Small intestine (tissue), 7 donors: ENCODE data around the gene TTLL9. TPM values are rescaled to one million over a fixed set of nuclear protein-coding genes. Genes with fewer than 3 reads are reported as not detected.
A peak's percentile ranks its signal among the peaks of the same experiment; 100 is the strongest.

ENCODE experiments used
- DNase-seq, 2 donors: peaks; one replicate each; pipeline versions ENCODE4 v3.0.0 to v3.0.0-alpha.2; 2013
- FAIRE-seq: peaks from 2 replicates; lab custom pipeline; 2012; peaks lifted over from hg19 to GRCh38; lab: Jason Lieb, UNC
- H3K27ac ChIP-seq, 3 donors: one replicate each; pipeline ENCODE4 v1.5.1; 2013; ENCODE audit warnings: low read length in 2 of 3, mild to moderate bottlenecking in 2 of 3, control low read depth in 1 of 3, inconsistent platforms in 1 of 3, low read depth in 1 of 3, moderate library complexity in 1 of 3
- H3K27me3 ChIP-seq, 3 donors: one replicate each; pipeline ENCODE4 v1.6.1; 2013; ENCODE audit warnings: low read length in 3 of 3, inconsistent platforms in 1 of 3; ENCODE audit not compliant: control insufficient read depth in 3 of 3, insufficient read depth in 3 of 3
- H3K36me3 ChIP-seq, 3 donors: one replicate each; pipeline ENCODE4 v1.6.1; 2013; ENCODE audit warnings: low read length in 3 of 3, inconsistent platforms in 1 of 3, low read depth in 1 of 3, mild to moderate bottlenecking in 1 of 3, moderate library complexity in 1 of 3; ENCODE audit not compliant: control insufficient read depth in 3 of 3, insufficient read depth in 2 of 3
- H3K4me1 ChIP-seq, 3 donors: one replicate each; pipeline ENCODE4 v1.6.1; 2013; ENCODE audit warnings: low read length in 2 of 3, inconsistent platforms in 1 of 3, low read depth in 1 of 3, mild to moderate bottlenecking in 1 of 3, moderate library complexity in 1 of 3; ENCODE audit not compliant: control insufficient read depth in 3 of 3, insufficient read depth in 2 of 3
- H3K4me3 ChIP-seq, 3 donors: one replicate each; pipeline ENCODE4 v1.5.1; 2013; ENCODE audit warnings: low read length in 3 of 3, control low read depth in 1 of 3, inconsistent platforms in 1 of 3, low read depth in 1 of 3, mild to moderate bottlenecking in 1 of 3, moderate library complexity in 1 of 3
- H3K9me3 ChIP-seq, 2 donors: one replicate each; pipeline ENCODE4 v1.6.1; 2013; ENCODE audit warnings: low read depth in 1 of 2, low read length in 1 of 2; ENCODE audit not compliant: control insufficient read depth in 2 of 2, insufficient read depth in 1 of 2
- WGBS, 3 donors: extraction: QIAGEN DNeasy Blood & Tissue Kit; methylation state at CpG; one replicate each; pipeline ENCODE4 v1.1.7; 2013; 5-methylcytosine and 5-hydroxymethylcytosine counted together
- polyA plus RNA-seq, 4 donors: library from polyadenylated mRNA; stranded (reverse) in 3 of 4; unstranded in 1 of 4; fragments of 200-250 nt in 3 of 4; fragments of 120-200 nt in 1 of 4; gene quantifications; one replicate each; pipeline versions ENCODE4 v1.2.1 to v1.2.3, GENCODE V29; 2013
- donor health status: healthy with polysubstance abuse.
- donor health status: control.
- donor health status: control.
- donor health status: Bipolar disorder and iron deficiency.
- donor health status: healthy.

TTLL9 gene
- polyA plus RNA-seq, 4 donors: 0.07 to 0.38 TPM; not detected in 2

GRCh38 chr20:31872406-31872805 is 2.0 kb downstream of the TTLL9 start:
- peaks cover 0 to 19% (median 2%) of the 10 kb centered on the region in 3 donors for H3K4me1 ChIP-seq
- FAIRE-seq (no peak), DNase-seq (no peak)
- no peaks in the 10 kb centered on the region for H3K9me3 ChIP-seq
- no peak overlapping the region for H3K27ac ChIP-seq
- H3K36me3 ChIP-seq: no peaks in the 10 kb centered on the region
- 84 to 89% (median 87%) methylated on average over 6 of the region's 6 CpGs for WGBS, 3 donors
- no peaks in the 10 kb centered on the region for H3K27me3 ChIP-seq
- no peak overlapping the region for H3K4me3 ChIP-seq

- no peak for FAIRE-seq
- WGBS, 3 donors: 64 to 69% (median 65%) methylated on average over 2 of the region's 2 CpGs
- H3K36me3 ChIP-seq: no peaks in the 10 kb centered on the region
Observed at GRCh38 chr20:31875671-31876070, 5.2 kb downstream of the TTLL9 start.

GRCh38 chr20:31877684-31878083 is 7.2 kb downstream of the TTLL9 start:
- Histone ChIP-seq H3K4me3 (no peak overlapping the region), H3K27ac (no peak overlapping the region), H3K9me3 (no peaks in the 10 kb centered on the region), H3K27me3 (no peaks in the 10 kb centered on the region), H3K36me3 (no peaks in the 10 kb centered on the region), H3K4me1 (no peaks in the 10 kb centered on the region)
- FAIRE-seq: no peak
- DNase-seq: no peak

More at GRCh38 chr20:31875671-31876070, 5.2 kb downstream of the TTLL9 start:
- Histone ChIP-seq H3K4me1 (peaks cover 0 to 6% (median 0%) of the 10 kb centered on the region in 3 donors), H3K27ac (no peak overlapping the region), H3K9me3 (no peaks in the 10 kb centered on the region), H3K27me3 (no peaks in the 10 kb centered on the region), H3K4me3 (no peak overlapping the region)
- no peak for DNase-seq

GRCh38 chr20:31879143-31879987 is 8.9 kb downstream of the TTLL9 start:
- H3K4me1 ChIP-seq: no peaks in the 10 kb centered on the region
- FAIRE-seq (no peak), DNase-seq (peak; percentile 96)
- no peaks in the 10 kb centered on the region for H3K9me3 ChIP-seq
- peak overlapping the region; percentile 36 to 61 (median 60) for H3K4me3 ChIP-seq
- WGBS, 3 donors: 2 to 5% (median 3%) methylated on average over 45 of the region's 45 CpGs
- peak overlapping the region in 2 of 3 donors; percentile 47 to 85 for H3K27ac ChIP-seq
- H3K36me3 ChIP-seq: no peaks in the 10 kb centered on the region
- no peaks in the 10 kb centered on the region for H3K27me3 ChIP-seq

GRCh38 chr20:31881945-31882344 is 11.5 kb downstream of the TTLL9 start:
- Histone ChIP-seq H3K27me3 (peaks cover 0 to 6% (median 0%) of the 10 kb centered on the region in 3 donors), H3K9me3 (no peaks in the 10 kb centered on the region), H3K36me3 (no peaks in the 10 kb centered on the region), H3K4me3 (no peak overlapping the region), H3K4me1 (no peaks in the 10 kb centered on the region), H3K27ac (no peak overlapping the region)
- FAIRE-seq (no peak), DNase-seq (no peak)
- 19 to 51% (median 31%) methylated on average over 5 of the region's 5 CpGs for WGBS, 3 donors

GRCh38 chr20:31883829-31884228 is 13.4 kb downstream of the TTLL9 start:
- H3K27ac ChIP-seq: no peak overlapping the region
- H3K9me3 ChIP-seq: no peaks in the 10 kb centered on the region
- H3K4me3 ChIP-seq: no peak overlapping the region
- H3K4me1 ChIP-seq: no peaks in the 10 kb centered on the region
- H3K36me3 ChIP-seq: no peaks in the 10 kb centered on the region
- DNase-seq: no peak
- H3K27me3 ChIP-seq: peaks cover 0 to 6% (median 0%) of the 10 kb centered on the region in 3 donors
- no peak for FAIRE-seq

GRCh38 chr20:31890646-31891045 is 20.2 kb downstream of the TTLL9 start:
- Histone ChIP-seq H3K4me3 (no peak overlapping the region), H3K36me3 (no peaks in the 10 kb centered on the region), H3K27ac (no peak overlapping the region), H3K9me3 (no peaks in the 10 kb centered on the region), H3K4me1 (no peaks in the 10 kb centered on the region), H3K27me3 (peaks cover 0 to 5% (median 0%) of the 10 kb centered on the region in 3 donors)
- no peak for DNase-seq
- FAIRE-seq: no peak
- 68 to 69% (median 68%) methylated on average over 8 of the region's 8 CpGs for WGBS, 3 donors

GRCh38 chr20:31894980-31895675 is 24.7 kb downstream of the TTLL9 start:
- Histone ChIP-seq H3K9me3 (no peaks in the 10 kb centered on the region), H3K27me3 (no peaks in the 10 kb centered on the region), H3K4me3 (no peak overlapping the region), H3K4me1 (no peaks in the 10 kb centered on the region), H3K27ac (no peak overlapping the region), H3K36me3 (no peaks in the 10 kb centered on the region)
- WGBS, 3 donors: 38 to 47% (median 44%) methylated on average over 8 of the region's 8 CpGs
- no peak for FAIRE-seq
- DNase-seq: peak; percentile 39 to 51
